Natural killer cell (primary cell): ENCODE results near the gene RBM10. TPM values are rescaled to one million over a fixed set of nuclear protein-coding genes. Genes with fewer than 3 reads are reported as not detected.
A peak's percentile ranks its signal among the peaks of the same experiment; 100 is the strongest.

Experiments used
- ATAC-seq, 3 donors: fragments of 150-1000 bp in 2 of 3; fragments of 200-7000 bp in 1 of 3; cut with Tn5 transposase; 1 replicate in 1 of 3; 2 replicates in 2 of 3; pipeline ENCODE4 v1.10.0; 2021; ENCODE audit warnings: mild to moderate bottlenecking in 2 of 3, moderate library complexity in 2 of 3
- DNase-seq, 2 donors: peaks; one replicate each; pipeline versions ENCODE4 v3.0.0 to v3.0.0-alpha.2; 2013 to 2021; ENCODE audit warnings: mixed read lengths in 1 of 2
- H3K27ac ChIP-seq: one replicate; pipeline ENCODE4 v1.5.1; 2013; ENCODE audit warnings: mild to moderate bottlenecking, low read length
- H3K27me3 ChIP-seq: one replicate; pipeline ENCODE4 v1.6.1; 2013; ENCODE audit warnings: low read length; ENCODE audit not compliant: control insufficient read depth, insufficient read depth
- H3K36me3 ChIP-seq: one replicate; pipeline ENCODE4 v1.6.1; 2013; ENCODE audit warnings: low read length; ENCODE audit not compliant: control insufficient read depth, insufficient read depth
- H3K4me1 ChIP-seq: one replicate; pipeline ENCODE4 v1.6.1; 2013; ENCODE audit warnings: low read length; ENCODE audit not compliant: control insufficient read depth, insufficient read depth
- H3K4me3 ChIP-seq: one replicate; pipeline ENCODE4 v1.5.1; 2013; ENCODE audit warnings: low read length
- H3K9me3 ChIP-seq: one replicate; pipeline ENCODE4 v1.6.1; 2013; ENCODE audit warnings: low read length; ENCODE audit not compliant: control insufficient read depth, insufficient read depth
- H3K27ac Mint-ChIP-seq, 2 donors: one replicate each; pipeline ENCODE4 v1.8.0; 2022; ENCODE audit warnings: mild to moderate bottlenecking in 2 of 2, mixed read lengths in 2 of 2, moderate library complexity in 1 of 2
- H3K27me3 Mint-ChIP-seq, 2 donors: one replicate each; pipeline ENCODE4 v1.8.0; 2022; ENCODE audit warnings: low read depth in 2 of 2, mixed read lengths in 2 of 2
- H3K36me3 Mint-ChIP-seq: one replicate; pipeline ENCODE4 v1.8.0; 2022; ENCODE audit warnings: mixed read lengths
- H3K4me1 Mint-ChIP-seq, 2 donors: one replicate each; pipeline ENCODE4 v1.8.0; 2022; ENCODE audit warnings: mixed read lengths in 2 of 2
- H3K4me3 Mint-ChIP-seq: one replicate; pipeline ENCODE4 v1.8.0; 2022; ENCODE audit warnings: mild to moderate bottlenecking, moderate library complexity, mixed read lengths
- H3K9me3 Mint-ChIP-seq, 2 donors: one replicate each; pipeline ENCODE4 v1.8.0; 2022; ENCODE audit warnings: mixed read lengths in 2 of 2
- WGBS: methylation state at CpG from one replicate; pipeline ENCODE4 v1.1.7; 2013; ENCODE audit warnings: missing lambda C conversion rate; ENCODE audit not compliant: insufficient coverage; 5-methylcytosine and 5-hydroxymethylcytosine counted together
- intact Hi-C: fragments of 100-400 bp; cut with micrococcal nuclease; formaldehyde crosslinking; loops from one replicate; pipeline ENCODE4 v1.14.2; 2022
- total RNA-seq, 4 donors: library from RNA; stranded (reverse); fragments of 120-200 nt in 1 of 4; gene quantifications; one replicate each; pipeline versions ENCODE4 v1.2.3 to v1.2.4, GENCODE V29; 2013 to 2022
- TF ChIP-seq, protein P1 (sequence below): fragments of 200-600 bp; IDR thresholded peaks from one replicate; pipeline ENCODE4 v1.8.0; 2022; ENCODE audit warnings: antibody characterized with exemption

The RBM10 gene
- total RNA-seq, 3 donors from 2014 or later (not counting 1 experiment from before 2014, with no cell fraction given), result 37.5 to 43.7 (median 39.4) TPM

DNA sequence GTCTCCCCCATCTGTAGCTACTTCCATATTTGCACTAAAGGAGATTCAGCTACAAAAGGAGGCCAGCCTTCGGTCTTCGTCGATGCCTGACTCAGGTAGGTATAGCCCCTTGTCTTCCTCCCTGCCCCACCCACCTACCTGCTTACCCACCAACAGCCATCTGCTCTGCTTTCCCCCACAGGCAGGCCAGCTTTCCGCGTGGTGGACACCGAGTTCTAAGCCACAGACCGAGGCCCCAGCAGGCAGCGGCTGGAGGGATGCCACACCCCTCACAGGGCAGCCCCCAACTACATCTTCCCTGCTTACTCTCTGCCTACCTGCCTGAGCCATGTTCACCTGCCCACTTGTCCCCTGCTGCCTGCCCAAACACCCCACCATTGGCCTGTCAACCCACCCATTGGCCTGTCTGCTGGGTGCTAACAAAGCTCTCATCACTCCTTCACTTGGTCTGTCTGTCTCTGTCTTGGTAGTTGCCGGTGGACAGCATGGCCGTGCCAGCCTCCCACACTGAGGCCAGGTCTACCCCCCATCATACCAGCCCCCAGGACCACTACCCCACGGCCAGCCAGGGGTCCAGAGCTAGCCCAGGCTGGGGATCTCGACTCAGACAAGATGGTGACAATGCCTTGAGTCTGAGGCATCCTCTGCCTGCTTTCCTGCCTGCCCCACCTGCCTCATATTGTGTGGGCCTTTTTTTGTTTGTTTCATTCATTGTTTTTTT, 83.7 kb downstream of the RBM10 start:
- H3K27ac Mint-ChIP-seq, result no peak overlapping the region
- H3K27me3 ChIP-seq, result no peaks in the 10 kb centered on the region

DNA sequence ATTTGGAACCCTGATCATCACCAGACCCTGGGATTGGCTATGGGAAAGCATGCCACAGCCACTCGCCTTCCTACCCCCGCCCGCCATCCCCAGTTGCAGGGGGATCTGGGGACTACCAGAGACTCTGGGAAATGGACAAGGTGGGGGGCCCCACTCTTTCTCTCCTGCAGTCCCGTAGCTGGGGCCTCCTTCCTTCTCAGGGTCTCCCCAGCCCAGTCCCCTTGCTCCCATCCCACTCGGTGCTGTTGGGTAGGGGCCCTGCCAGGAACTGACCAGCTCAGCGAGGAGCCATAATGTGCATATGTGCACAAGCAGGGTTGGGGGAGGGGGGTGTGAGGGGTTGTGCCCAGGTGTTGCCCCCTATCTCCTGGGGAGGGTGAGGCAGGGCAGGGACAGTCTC, 84.4 kb downstream of the RBM10 start:
- Mint-ChIP-seq H3K4me3 (no peak overlapping the region), H3K9me3 (no peaks in the 10 kb centered on the region), H3K27me3 (no peaks in the 10 kb centered on the region), H3K27ac (no peak overlapping the region), H3K4me1 (peaks cover 9 to 14% of the 10 kb centered on the region in 2 donors), H3K36me3 (no peaks in the 10 kb centered on the region)
- TF ChIP-seq, protein P1, sequence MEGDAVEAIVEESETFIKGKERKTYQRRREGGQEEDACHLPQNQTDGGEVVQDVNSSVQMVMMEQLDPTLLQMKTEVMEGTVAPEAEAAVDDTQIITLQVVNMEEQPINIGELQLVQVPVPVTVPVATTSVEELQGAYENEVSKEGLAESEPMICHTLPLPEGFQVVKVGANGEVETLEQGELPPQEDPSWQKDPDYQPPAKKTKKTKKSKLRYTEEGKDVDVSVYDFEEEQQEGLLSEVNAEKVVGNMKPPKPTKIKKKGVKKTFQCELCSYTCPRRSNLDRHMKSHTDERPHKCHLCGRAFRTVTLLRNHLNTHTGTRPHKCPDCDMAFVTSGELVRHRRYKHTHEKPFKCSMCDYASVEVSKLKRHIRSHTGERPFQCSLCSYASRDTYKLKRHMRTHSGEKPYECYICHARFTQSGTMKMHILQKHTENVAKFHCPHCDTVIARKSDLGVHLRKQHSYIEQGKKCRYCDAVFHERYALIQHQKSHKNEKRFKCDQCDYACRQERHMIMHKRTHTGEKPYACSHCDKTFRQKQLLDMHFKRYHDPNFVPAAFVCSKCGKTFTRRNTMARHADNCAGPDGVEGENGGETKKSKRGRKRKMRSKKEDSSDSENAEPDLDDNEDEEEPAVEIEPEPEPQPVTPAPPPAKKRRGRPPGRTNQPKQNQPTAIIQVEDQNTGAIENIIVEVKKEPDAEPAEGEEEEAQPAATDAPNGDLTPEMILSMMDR, result no peak
- intact Hi-C loops, result no loop called here
- ATAC-seq (no peak), DNase-seq (no peak)
- WGBS, result 98% methylated on average over 6 of the region's 6 CpGs
- no peaks in the 10 kb centered on the region for H3K27me3 ChIP-seq
- H3K36me3 ChIP-seq, result peaks cover 37% of the 10 kb centered on the region
- H3K27ac ChIP-seq, result no peak overlapping the region
- no peaks in the 10 kb centered on the region for H3K9me3 ChIP-seq
- H3K4me1 ChIP-seq, result peaks cover 8% of the 10 kb centered on the region
- no peak overlapping the region for H3K4me3 ChIP-seq

More for the DNA sequence above, 83.7 kb downstream of the RBM10 start:
- Mint-ChIP-seq H3K36me3 (no peaks in the 10 kb centered on the region), H3K4me3 (no peak overlapping the region), H3K4me1 (peaks cover 9 to 14% of the 10 kb centered on the region in 2 donors), H3K9me3 (no peaks in the 10 kb centered on the region), H3K27me3 (no peaks in the 10 kb centered on the region)
- Histone ChIP-seq H3K27ac (no peak overlapping the region), H3K36me3 (peaks cover 44% of the 10 kb centered on the region), H3K9me3 (no peaks in the 10 kb centered on the region), H3K4me3 (no peak overlapping the region), H3K4me1 (peaks cover 8% of the 10 kb centered on the region)
- intact Hi-C loops, result no loop called here
- 93% methylated on average over 11 of the region's 12 CpGs for WGBS
- TF ChIP-seq, protein P1, result no peak
- DNase-seq (no peak), ATAC-seq (no peak)

DNA sequence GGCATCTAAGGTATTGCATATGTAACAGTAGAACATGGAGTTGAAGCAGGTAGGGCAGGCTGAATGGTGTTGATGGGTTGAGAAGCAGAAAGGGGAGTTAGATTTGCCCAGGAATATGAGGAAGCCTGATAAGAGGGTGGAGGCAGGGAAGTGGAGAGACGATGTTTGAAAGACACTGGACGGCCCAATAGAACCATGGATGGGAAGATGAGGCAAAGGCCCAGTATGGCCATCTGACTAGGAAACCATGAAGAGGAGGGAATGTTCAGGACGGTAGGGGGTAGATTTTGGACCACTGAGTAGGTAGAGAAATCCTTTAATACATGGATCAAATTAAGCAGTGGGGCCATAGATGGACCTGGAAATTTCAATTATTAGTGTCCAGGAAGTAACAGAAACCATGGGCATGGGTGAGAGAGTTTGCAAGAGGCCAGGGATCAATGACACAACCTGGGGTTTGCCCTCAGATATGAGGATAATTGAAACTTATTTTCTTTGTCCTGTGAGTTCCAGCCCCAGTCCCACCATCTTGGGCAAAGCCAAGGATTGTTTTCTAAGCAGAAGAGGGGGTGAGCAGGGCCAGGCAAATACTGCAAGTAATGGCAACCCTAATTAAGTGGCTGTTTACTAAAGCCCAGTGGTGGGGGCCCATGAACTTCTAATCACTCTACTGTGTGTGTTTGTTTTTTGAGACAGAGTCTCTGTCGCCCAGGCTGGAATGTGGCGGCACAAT, 85.3 kb downstream of the RBM10 start:
- H3K9me3 Mint-ChIP-seq, result no peaks in the 10 kb centered on the region
- no peak for ATAC-seq
- H3K4me1 Mint-ChIP-seq, result peaks cover 13 to 16% of the 10 kb centered on the region in 2 donors
- H3K4me3 ChIP-seq, result no peak overlapping the region
- no peaks in the 10 kb centered on the region for H3K27me3 Mint-ChIP-seq
- peak overlapping the region in 1 of 2 donors; percentile 62 for H3K27ac Mint-ChIP-seq
- intact Hi-C loops, result no loop called here
- no peaks in the 10 kb centered on the region for H3K9me3 ChIP-seq
- no peak overlapping the region for H3K27ac ChIP-seq
- WGBS, result 99% methylated on average over 5 of the region's 5 CpGs
- H3K4me3 Mint-ChIP-seq, result no peak overlapping the region
- H3K27me3 ChIP-seq, result no peaks in the 10 kb centered on the region
- no peak for DNase-seq
- H3K4me1 ChIP-seq, result peaks cover 8% of the 10 kb centered on the region
- TF ChIP-seq, protein P1, result no peak
- H3K36me3 Mint-ChIP-seq, result no peaks in the 10 kb centered on the region
- peaks cover 29% of the 10 kb centered on the region for H3K36me3 ChIP-seq
